PC-3 (cell line): ENCODE measurements around the gene ZNFX1. TPM values are rescaled to one million over a fixed set of nuclear protein-coding genes. Genes with fewer than 3 reads are reported as not detected.

ENCODE experiments used
- ATAC-seq: fragments of 200-7000 bp; cut with Tn5 transposase; 2 replicates; pipeline ENCODE4 v1.9.1; 2020; ENCODE audit warnings: mild to moderate bottlenecking, moderate library complexity
- BruUV-seq: library from RNA; stranded (reverse); fragments of 400-500 nt; replicated peaks from 2 replicates; lab custom pipeline; 2021; lab: Mats Ljungman, UMichigan
- CTCF ChIA-PET: fragments of 300-600 bp; sonication (Branson Sonifier 250); formaldehyde crosslinking; loops from one replicate; lab custom pipeline; 2022; ENCODE audit warnings: antibody characterized with exemption; lab: Charles Lee
- POLR2A ChIA-PET: fragments of 300-600 bp; sonication (Branson Sonifier 250); formaldehyde crosslinking; loops from one replicate; lab custom pipeline; 2022; ENCODE audit warnings: antibody characterized with exemption; ENCODE audit not compliant: unreplicated experiment; lab: Charles Lee
- DNase-seq: peaks from one replicate; pipeline ENCODE4 v3.0.0-alpha.2; 2015
- H2AFZ ChIP-seq: fragments of 300-600 bp; sonication (generic); 2 replicates; pipeline ENCODE4 v1.6.0; 2016; ENCODE audit warnings: antibody characterized with exemption, low read length
- H3F3A ChIP-seq: fragments of 300-600 bp; sonication (generic); one replicate; pipeline ENCODE4 v1.6.0; 2017; ENCODE audit warnings: antibody characterized with exemption, low read length, control low read depth, mild to moderate bottlenecking; ENCODE audit not compliant: unreplicated experiment
- H3K27ac ChIP-seq: fragments of 300-600 bp; sonication (generic); 2 replicates; pipeline ENCODE4 v1.5.1; 2016; ENCODE audit warnings: mild to moderate bottlenecking, low read length
- H3K27me3 ChIP-seq: fragments of 300-600 bp; sonication (generic); 2 replicates; pipeline ENCODE4 v1.6.1; 2016; ENCODE audit warnings: low read length, mixed read lengths
- H3K36me3 ChIP-seq: fragments of 300-600 bp; sonication (generic); 2 replicates; pipeline ENCODE4 v1.6.1; 2016; ENCODE audit warnings: low read depth, mixed run types, low read length, mixed read lengths
- H3K4me1 ChIP-seq: fragments of 300-600 bp; sonication (generic); 2 replicates; pipeline ENCODE4 v1.5.1; 2016; ENCODE audit warnings: low read length; ENCODE audit not compliant: insufficient read depth
- H3K4me2 ChIP-seq: fragments of 300-600 bp; sonication (generic); 2 replicates; pipeline ENCODE4 v1.6.0; 2016; ENCODE audit warnings: low read length
- H3K4me3 ChIP-seq: fragments of 300-600 bp; sonication (generic); 2 replicates; pipeline ENCODE4 v1.5.1; 2016; ENCODE audit warnings: mild to moderate bottlenecking, low read length, mixed read lengths
- H3K79me2 ChIP-seq: fragments of 300-600 bp; sonication (generic); 2 replicates; pipeline ENCODE4 v1.6.1; 2017; ENCODE audit warnings: low read length, mixed read lengths
- H3K9ac ChIP-seq: fragments of 300-600 bp; sonication (generic); 2 replicates; pipeline ENCODE4 v1.6.0; 2016; ENCODE audit warnings: mild to moderate bottlenecking, low read length
- H3K9me2 ChIP-seq: fragments of 300-600 bp; sonication (generic); replicated peaks from 2 replicates; pipeline ENCODE4 v1.6.1; 2016; ENCODE audit warnings: mixed run types, low read length, mixed read lengths
- H3K9me3 ChIP-seq: fragments of 300-600 bp; sonication (generic); 2 replicates; pipeline ENCODE4 v1.6.1; 2016; ENCODE audit warnings: low read length, mixed read lengths
- H4K20me1 ChIP-seq: fragments of 300-600 bp; sonication (generic); 2 replicates; pipeline ENCODE4 v1.6.1; 2016; ENCODE audit warnings: low read length, mixed read lengths
- EZH2 ChIP-seq: fragments of 300-600 bp; sonication (generic); IDR thresholded peaks from one replicate; pipeline ENCODE4 v1.6.1; 2017; ENCODE audit warnings: antibody characterized with exemption, mild to moderate bottlenecking, low read length; ENCODE audit not compliant: unreplicated experiment
- EZH2phosphoT487 ChIP-seq: fragments of 300-600 bp; sonication (generic); IDR thresholded peaks from 2 replicates; pipeline ENCODE4 v1.6.1; 2018; ENCODE audit warnings: mild to moderate bottlenecking, antibody characterized with exemption, low read length, borderline replicate concordance
- intact Hi-C: fragments of 100-400 bp; cut with micrococcal nuclease; formaldehyde crosslinking; loops from 2 replicates; pipeline ENCODE4 v1.9.0; 2023
- total RNA-seq: library from RNA; depleted of rRNA; stranded (reverse); fragments of >200 nt; gene quantifications from 2 replicates; pipeline ENCODE4 v1.2.3, GENCODE V29; 2014
- TF ChIP-seq, protein P1 (sequence below): fragments of 300-600 bp; sonication (generic); conservative IDR thresholded peaks from 2 replicates; pipeline ENCODE4 v1.5.1; 2017; ENCODE audit warnings: antibody characterized with exemption, low read depth, mild to moderate bottlenecking, low read length

ZNFX1 gene
- total RNA-seq, 1 experiment from 2014 or later: 18.8 TPM

DNA sequence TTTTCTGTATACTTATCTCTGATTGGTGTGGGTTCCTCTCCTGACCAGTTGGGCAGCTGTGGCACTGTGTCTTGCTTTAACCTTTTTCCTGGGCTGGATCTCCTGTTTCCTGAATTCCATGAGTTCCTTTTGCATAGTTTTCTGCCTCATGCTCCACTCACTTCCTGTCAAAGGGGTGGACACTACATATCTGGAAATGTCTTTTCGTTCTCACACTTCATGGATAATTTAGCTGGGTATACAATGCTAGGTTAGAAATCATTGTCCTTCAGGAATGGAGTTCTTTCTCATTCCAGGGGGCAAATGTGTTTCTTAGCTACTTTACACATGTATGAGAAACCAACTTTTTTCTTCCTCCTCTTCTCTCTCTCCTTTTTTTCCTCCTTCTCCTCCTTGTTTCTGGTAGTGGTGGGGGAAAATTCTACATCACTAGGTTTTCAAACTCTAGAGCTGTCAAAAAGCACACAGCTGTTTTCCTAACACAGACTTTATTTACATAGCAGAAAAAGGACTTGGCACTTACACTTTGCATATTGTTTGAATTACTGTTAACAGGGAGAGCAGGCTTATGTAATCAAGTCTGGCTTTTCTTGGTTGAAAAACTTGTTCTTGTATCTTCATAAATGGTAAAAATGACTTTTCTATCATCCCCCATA lies 67.6 kb downstream of the ZNFX1 start:
- POLR2A ChIA-PET: no interaction called here
- no peak overlapping the region for H3K27ac ChIP-seq
- TF ChIP-seq, protein P1, sequence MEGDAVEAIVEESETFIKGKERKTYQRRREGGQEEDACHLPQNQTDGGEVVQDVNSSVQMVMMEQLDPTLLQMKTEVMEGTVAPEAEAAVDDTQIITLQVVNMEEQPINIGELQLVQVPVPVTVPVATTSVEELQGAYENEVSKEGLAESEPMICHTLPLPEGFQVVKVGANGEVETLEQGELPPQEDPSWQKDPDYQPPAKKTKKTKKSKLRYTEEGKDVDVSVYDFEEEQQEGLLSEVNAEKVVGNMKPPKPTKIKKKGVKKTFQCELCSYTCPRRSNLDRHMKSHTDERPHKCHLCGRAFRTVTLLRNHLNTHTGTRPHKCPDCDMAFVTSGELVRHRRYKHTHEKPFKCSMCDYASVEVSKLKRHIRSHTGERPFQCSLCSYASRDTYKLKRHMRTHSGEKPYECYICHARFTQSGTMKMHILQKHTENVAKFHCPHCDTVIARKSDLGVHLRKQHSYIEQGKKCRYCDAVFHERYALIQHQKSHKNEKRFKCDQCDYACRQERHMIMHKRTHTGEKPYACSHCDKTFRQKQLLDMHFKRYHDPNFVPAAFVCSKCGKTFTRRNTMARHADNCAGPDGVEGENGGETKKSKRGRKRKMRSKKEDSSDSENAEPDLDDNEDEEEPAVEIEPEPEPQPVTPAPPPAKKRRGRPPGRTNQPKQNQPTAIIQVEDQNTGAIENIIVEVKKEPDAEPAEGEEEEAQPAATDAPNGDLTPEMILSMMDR: no peak
- no peak for TF ChIP-seq EZH2
- TF ChIP-seq EZH2phosphoT487: no peak
- BruUV-seq: no TSS peak
- H3K27me3 ChIP-seq: no peaks in the 10 kb centered on the region
- CTCF ChIA-PET: no interaction called here
- no peaks in the 10 kb centered on the region for H4K20me1 ChIP-seq
- no peak overlapping the region for H3K4me2 ChIP-seq
- H3K9me2 ChIP-seq: no peaks in the 10 kb centered on the region; the same call in 1 of the 2 replicates
- no peak for DNase-seq
- intact Hi-C loops: no loop called here
- no peak overlapping the region for H2AFZ ChIP-seq
- H3K9me3 ChIP-seq: peaks cover 10% of the 10 kb centered on the region
- H3K9ac ChIP-seq: no peak overlapping the region
- no peaks in the 10 kb centered on the region for H3K79me2 ChIP-seq
- no peaks in the 10 kb centered on the region for H3F3A ChIP-seq
- no peak overlapping the region for H3K4me3 ChIP-seq
- H3K36me3 ChIP-seq: no peaks in the 10 kb centered on the region
- H3K4me1 ChIP-seq: no peaks in the 10 kb centered on the region
- ATAC-seq: no peak

- no peak overlapping the region for H2AFZ ChIP-seq
- no peaks in the 10 kb centered on the region for H3K4me1 ChIP-seq
- BruUV-seq: no TSS peak
- H3K4me2 ChIP-seq: no peak overlapping the region
- no peak overlapping the region for H3K4me3 ChIP-seq
- no peaks in the 10 kb centered on the region for H3K27me3 ChIP-seq
- POLR2A ChIA-PET: interaction anchor here (0.6 kb wide), 1 partner anchor 12 kb away, joined by 3 read pairs; the partner anchor contains the start of gene DDX27
- H3K79me2 ChIP-seq: no peaks in the 10 kb centered on the region
- no peak for TF ChIP-seq EZH2
- TF ChIP-seq, protein P1: peak; percentile 59
- H3K9ac ChIP-seq: no peak overlapping the region
- no peaks in the 10 kb centered on the region; the same call in 1 of the 2 replicates for H3K9me2 ChIP-seq
- intact Hi-C loops: no loop called here
- H3K27ac ChIP-seq: no peak overlapping the region
- H3F3A ChIP-seq: no peaks in the 10 kb centered on the region
- H3K36me3 ChIP-seq: no peaks in the 10 kb centered on the region
- DNase-seq: peak; percentile 44
- ATAC-seq: peak; percentile 46; the same call in 1 of the 2 replicates
- peaks cover 10% of the 10 kb centered on the region for H3K9me3 ChIP-seq
- H4K20me1 ChIP-seq: no peaks in the 10 kb centered on the region
- CTCF ChIA-PET: no interaction called here
Measured at GRCh38 chr20:49207076-49207475, 70.8 kb downstream of the ZNFX1 start.

GRCh38 chr20:49203746-49204145 lies 74.1 kb downstream of the ZNFX1 start:
- Histone ChIP-seq H3K4me1 (no peaks in the 10 kb centered on the region), H3K9me2 (no peaks in the 10 kb centered on the region), H3K36me3 (no peaks in the 10 kb centered on the region), H3K27me3 (no peaks in the 10 kb centered on the region), H3K4me3 (no peak overlapping the region), H4K20me1 (no peaks in the 10 kb centered on the region), H3F3A (no peaks in the 10 kb centered on the region), H3K4me2 (no peak overlapping the region), H2AFZ (no peak overlapping the region), H3K9ac (no peak overlapping the region), H3K79me2 (no peaks in the 10 kb centered on the region), H3K9me3 (no peaks in the 10 kb centered on the region), H3K27ac (no peak overlapping the region)
- no peak for DNase-seq
- CTCF ChIA-PET: no interaction called here
- ATAC-seq: no peak
- POLR2A ChIA-PET: interaction anchor here (0.6 kb wide), 1 partner anchor 440 kb away, joined by 3 read pairs; no protein-coding TSS in a partner anchor
- intact Hi-C loops: no loop called here
- TF ChIP-seq EZH2phosphoT487: no peak
- TF ChIP-seq EZH2: no peak
- TF ChIP-seq, protein P1: no peak
- no TSS peak for BruUV-seq
